ENCODE results near the gene TRPC4AP.
"Not testable (repeated sequence)": the region's sequence is repeated elsewhere in the genome, so short reads cannot be mapped to it uniquely, and the experiment has no call there.

TRPC4AP gene

DNA sequence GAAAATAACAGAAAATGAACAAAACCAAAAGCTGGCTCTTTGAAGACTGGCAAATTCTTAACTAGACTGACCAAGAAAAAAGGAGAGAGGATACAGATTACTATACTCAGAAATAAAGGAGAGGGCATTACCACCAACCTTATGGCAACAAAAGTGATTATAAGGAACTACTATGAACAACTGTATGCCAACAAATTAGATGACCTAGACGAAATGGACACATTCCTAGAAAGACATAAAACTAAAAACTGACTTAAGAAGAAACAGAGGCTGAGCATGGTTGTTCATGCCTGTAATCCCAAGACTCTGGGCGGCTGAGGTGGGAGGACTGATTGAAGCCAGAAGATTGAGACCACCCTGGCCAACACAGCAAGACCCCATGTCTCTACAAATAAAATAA, 33.5 kb downstream of the TRPC4AP start:
- Mint-ChIP-seq H3K36me3 (peaks cover 63% of the 10 kb centered on the region), H3K27me3 (no peaks in the 10 kb centered on the region), H3K9me3 (no peaks in the 10 kb centered on the region), H3K4me1 (peaks cover 42% of the 10 kb centered on the region), H3K4me3 (no peak overlapping the region), H3K27ac (no peak overlapping the region)
- no peak for DNase-seq
- CTCF ChIA-PET: no interaction called here

GRCh38 chr20:35055445-35056276, 36.9 kb downstream of the TRPC4AP start:
- Mint-ChIP-seq H3K4me1 (peaks cover 24% of the 10 kb centered on the region), H3K27ac (peak overlapping the region; percentile 85), H3K27me3 (no peaks in the 10 kb centered on the region), H3K36me3 (peaks cover 47% of the 10 kb centered on the region), H3K9me3 (no peaks in the 10 kb centered on the region), H3K4me3 (no peak overlapping the region)
- CTCF ChIA-PET: interaction anchor here (1.4 kb wide), 1 partner anchor 9 kb away, joined by 3 read pairs; no protein-coding TSS in a partner anchor
- DNase-seq: no peak

- H3K9me3 Mint-ChIP-seq: no peaks in the 10 kb centered on the region
- DNase-seq: no peak
- H3K4me1 Mint-ChIP-seq: peaks cover 21% of the 10 kb centered on the region
- peak overlapping the region; percentile 79 for H3K27ac Mint-ChIP-seq
- peaks cover 45% of the 10 kb centered on the region for H3K36me3 Mint-ChIP-seq
- CTCF ChIA-PET: interaction anchor here (1.4 kb wide), 1 partner anchor 9 kb away, joined by 3 read pairs; no protein-coding TSS in a partner anchor
- no peak overlapping the region for H3K4me3 Mint-ChIP-seq
- H3K27me3 Mint-ChIP-seq: no peaks in the 10 kb centered on the region
Observed at GRCh38 chr20:35054814-35055213, 37.8 kb downstream of the TRPC4AP start.

DNA sequence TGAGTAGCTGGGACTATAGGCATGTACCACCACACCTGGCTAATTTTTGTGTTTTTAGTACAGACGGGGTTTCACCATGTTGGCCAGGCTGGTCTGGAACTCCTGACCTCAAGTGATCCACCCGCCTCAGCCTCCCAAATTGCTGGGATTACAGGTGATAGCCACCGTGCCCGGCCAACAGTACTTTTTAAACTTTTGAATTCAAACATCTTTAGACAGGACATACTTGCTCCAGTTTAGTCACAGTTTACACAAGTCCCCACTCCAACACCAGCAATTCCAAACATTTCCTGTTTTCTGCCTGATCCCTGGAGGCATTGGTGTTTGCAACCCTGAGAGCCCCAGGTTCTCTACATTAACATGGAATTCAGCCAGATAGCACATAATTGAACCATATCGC, 40.0 kb downstream of the TRPC4AP start:
- H3K9me3 Mint-ChIP-seq, H3K4me3 Mint-ChIP-seq, H3K27me3 Mint-ChIP-seq, DNase-seq, H3K27ac Mint-ChIP-seq: not testable (repeated sequence)
- H3K4me1 Mint-ChIP-seq: peaks cover 21% of the 10 kb centered on the region
- H3K36me3 Mint-ChIP-seq: peaks cover 47% of the 10 kb centered on the region
- CTCF ChIA-PET: interaction anchor here (1.1 kb wide), 1 partner anchor 179 kb away, joined by 3 read pairs; no protein-coding TSS in a partner anchor

DNA sequence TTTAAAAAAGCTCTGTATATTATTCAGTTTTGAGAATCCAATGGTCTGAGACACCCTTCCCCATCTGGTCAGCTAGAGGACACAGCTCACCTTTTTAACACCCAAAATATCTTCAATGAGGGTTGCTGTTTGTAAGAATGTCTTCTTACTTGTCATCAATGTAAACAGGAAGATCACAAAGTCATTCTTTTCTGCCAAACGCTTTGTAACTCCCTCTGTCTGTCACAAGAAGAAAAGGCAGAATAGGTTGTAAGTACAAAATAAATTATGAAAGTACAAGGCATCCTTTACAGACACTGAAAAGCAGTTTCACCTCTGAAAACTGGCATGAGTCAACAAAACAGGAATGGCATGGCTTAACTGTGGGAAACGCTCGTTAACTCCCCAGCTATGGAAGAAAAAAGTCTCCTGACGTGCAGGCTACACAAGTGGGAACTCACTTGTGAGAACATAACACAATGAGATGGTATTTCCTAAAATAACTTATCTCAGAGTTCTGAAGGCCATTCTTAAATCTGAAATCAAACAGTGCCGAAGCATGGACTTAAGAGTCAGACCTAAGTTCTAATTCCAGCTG, 42.7 kb downstream of the TRPC4AP start:
- peaks cover 44% of the 10 kb centered on the region for H3K36me3 Mint-ChIP-seq
- CTCF ChIA-PET: interaction anchor here (1.1 to 1.2 kb wide), 2 partner anchors 11 to 46 kb away, joined by 3 read pairs; no protein-coding TSS in a partner anchor
- no peak for DNase-seq
- H3K27ac Mint-ChIP-seq: no peak overlapping the region
- peaks cover 7% of the 10 kb centered on the region for H3K4me1 Mint-ChIP-seq
- H3K4me3 Mint-ChIP-seq: no peak overlapping the region
- no peaks in the 10 kb centered on the region for H3K9me3 Mint-ChIP-seq
- no peaks in the 10 kb centered on the region for H3K27me3 Mint-ChIP-seq

DNA sequence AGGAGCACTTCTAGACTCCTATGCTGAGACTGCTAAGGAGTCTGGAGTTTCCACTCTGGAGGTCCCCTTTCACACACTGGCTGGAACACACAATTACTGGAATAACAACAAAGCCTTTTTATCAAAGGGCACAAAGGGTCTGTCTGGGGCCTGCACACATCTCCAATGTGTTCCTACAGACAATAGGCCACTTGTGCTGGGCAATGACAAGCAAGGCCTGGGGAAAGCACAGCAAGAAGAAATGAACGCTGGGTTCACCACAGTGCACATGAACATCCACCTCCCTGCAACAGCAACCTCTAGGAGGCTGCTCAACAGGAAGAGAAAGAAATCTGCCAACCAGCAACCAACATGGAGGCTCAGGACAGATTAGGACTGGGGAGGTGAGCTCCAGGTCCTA, 43.9 kb downstream of the TRPC4AP start:
- Mint-ChIP-seq H3K9me3 (no peaks in the 10 kb centered on the region), H3K4me1 (no peaks in the 10 kb centered on the region), H3K27me3 (no peaks in the 10 kb centered on the region), H3K4me3 (no peak overlapping the region), H3K36me3 (peaks cover 40% of the 10 kb centered on the region), H3K27ac (no peak overlapping the region)
- CTCF ChIA-PET: no interaction called here
- no peak for DNase-seq

DNA sequence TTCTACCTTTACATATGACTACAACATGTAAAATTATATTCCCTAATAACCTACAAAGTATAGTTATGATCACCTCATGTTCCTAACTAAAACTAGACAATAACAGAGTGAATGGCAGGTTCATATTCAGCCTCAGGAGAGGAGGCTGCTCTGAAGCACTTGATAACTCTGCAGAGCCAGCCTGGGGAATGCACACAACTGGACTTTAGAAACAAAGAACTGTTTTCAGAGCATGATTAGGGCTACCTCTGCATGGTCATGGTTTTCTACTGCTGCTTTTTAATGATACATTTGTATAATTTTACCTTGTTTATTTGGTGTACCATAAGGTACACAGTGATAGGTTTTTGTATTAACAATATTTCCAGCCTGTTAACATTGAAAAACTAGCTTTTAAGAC, 50.3 kb downstream of the TRPC4AP start:
- no peak for DNase-seq
- no peak overlapping the region for H3K27ac Mint-ChIP-seq
- no peaks in the 10 kb centered on the region for H3K27me3 Mint-ChIP-seq
- H3K36me3 Mint-ChIP-seq: peaks cover 22% of the 10 kb centered on the region
- no peaks in the 10 kb centered on the region for H3K4me1 Mint-ChIP-seq
- H3K9me3 Mint-ChIP-seq: no peaks in the 10 kb centered on the region
- H3K4me3 Mint-ChIP-seq: no peak overlapping the region
- CTCF ChIA-PET: no interaction called here

DNA sequence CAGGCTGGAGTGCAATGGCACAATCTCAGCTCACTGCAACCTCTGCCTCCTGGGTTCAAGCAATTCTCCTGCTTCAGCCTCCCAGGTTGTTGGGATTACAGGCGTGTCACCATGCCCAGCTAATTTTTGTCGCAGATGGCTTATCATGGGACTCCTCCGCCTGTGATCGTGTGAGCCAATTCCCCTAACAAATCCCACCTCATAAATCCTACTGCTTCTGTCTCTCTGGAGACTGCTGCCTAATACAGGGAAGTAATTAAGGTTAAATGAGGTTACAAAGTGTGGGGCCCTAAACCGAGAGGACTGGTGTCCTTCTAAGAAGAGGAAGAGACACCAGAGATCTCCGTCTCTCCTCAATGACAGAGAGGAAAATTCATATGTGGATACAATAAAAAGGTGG, 52.0 kb downstream of the TRPC4AP start:
- H3K4me3 Mint-ChIP-seq: no peak overlapping the region
- H3K27ac Mint-ChIP-seq: peak overlapping the region; percentile 34
- DNase-seq: no peak
- no peaks in the 10 kb centered on the region for H3K27me3 Mint-ChIP-seq
- H3K36me3 Mint-ChIP-seq: peaks cover 19% of the 10 kb centered on the region
- no peaks in the 10 kb centered on the region for H3K4me1 Mint-ChIP-seq
- CTCF ChIA-PET: no interaction called here
- no peaks in the 10 kb centered on the region for H3K9me3 Mint-ChIP-seq

DNA sequence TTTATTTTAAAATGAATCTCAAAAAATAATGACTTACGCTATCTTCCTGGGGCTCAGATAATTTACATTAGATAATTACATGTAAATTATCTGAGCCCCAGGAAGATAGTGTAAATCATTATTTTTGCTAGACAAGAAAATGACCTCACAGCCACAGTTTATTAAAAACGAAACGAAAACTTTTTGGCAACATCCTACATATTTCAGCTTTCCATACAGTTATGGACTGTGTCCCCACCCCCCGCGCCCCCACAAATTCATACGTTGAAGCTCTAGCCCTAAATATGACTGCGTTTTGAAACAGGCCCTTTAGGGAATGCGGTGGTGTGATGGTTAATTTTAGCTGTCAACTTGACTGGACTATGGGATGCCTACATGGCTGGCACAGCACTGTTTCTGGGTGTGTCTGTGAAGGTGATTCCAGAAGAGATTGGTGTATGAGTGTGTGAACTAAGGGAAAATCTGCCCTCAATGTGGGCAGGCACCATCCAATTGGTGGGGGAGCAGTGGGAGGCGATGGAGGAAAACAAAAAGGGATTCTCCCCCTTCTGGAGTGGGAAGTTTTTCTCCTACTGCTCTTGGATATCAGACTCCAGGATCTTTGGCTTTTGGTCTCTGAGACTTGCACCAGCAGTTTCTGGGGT, 52.6 kb downstream of the TRPC4AP start:
- H3K27ac Mint-ChIP-seq: no peak overlapping the region

DNA sequence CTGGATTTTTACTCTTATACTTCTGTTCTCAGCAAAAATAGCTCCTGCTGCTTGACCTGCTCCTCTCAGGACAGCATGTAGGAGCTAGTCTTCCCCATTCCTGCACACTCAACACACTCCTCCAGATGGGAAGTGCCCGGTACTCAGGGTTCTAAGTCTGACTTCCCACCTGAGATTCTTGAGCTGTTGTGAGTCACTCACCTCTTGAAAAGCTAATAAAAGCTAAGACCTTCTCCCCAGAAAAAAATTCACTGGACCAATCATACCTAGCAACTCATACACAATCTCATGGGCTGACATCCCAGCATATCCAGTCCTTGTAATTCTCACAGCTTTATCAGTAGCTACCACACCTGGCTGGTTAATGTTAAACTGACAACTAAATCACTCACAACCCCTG, 53.5 kb downstream of the TRPC4AP start:
- Mint-ChIP-seq H3K27me3 (no peaks in the 10 kb centered on the region), H3K36me3 (peaks cover 26% of the 10 kb centered on the region), H3K9me3 (no peaks in the 10 kb centered on the region), H3K4me1 (no peaks in the 10 kb centered on the region), H3K4me3 (no peak overlapping the region), H3K27ac (no peak overlapping the region)
- no peak for DNase-seq
- CTCF ChIA-PET: interaction anchor here (0.6 to 1.0 kb wide), 2 partner anchors 11 to 502 kb away, joined by 3 to 4 read pairs; no protein-coding TSS in a partner anchor

More for the DNA sequence above, 52.6 kb downstream of the TRPC4AP start:
- CTCF ChIA-PET: interaction anchor here (1.0 kb wide), 1 partner anchor 10 kb away, joined by 3 read pairs; no protein-coding TSS in a partner anchor
- no peaks in the 10 kb centered on the region for H3K27me3 Mint-ChIP-seq
- no peak overlapping the region for H3K4me3 Mint-ChIP-seq
- no peak for DNase-seq
- H3K36me3 Mint-ChIP-seq: peaks cover 21% of the 10 kb centered on the region
- H3K9me3 Mint-ChIP-seq: no peaks in the 10 kb centered on the region
- no peaks in the 10 kb centered on the region for H3K4me1 Mint-ChIP-seq

DNA sequence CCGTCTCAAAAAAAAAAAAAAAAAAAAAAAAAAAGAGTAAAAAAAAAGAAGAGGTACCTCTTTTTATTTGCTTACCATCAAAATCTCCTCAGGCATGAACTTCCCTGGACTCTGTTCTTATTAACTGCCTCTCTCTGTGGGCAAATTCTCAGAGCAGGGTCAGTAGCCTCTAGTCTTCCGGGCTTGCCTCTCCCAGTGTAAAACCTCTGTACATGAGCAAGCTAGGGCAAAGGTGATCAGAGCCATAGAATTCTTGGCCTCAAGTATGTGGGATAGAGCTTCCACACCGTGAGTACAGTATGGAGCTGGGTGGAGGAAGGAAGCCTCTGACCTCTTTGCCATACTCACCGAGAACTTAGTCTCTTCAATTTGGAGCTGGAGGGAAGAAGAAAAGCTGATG, 58.5 kb downstream of the TRPC4AP start:
- H3K4me1 Mint-ChIP-seq: peaks cover 3% of the 10 kb centered on the region
- no peak overlapping the region for H3K27ac Mint-ChIP-seq
- CTCF ChIA-PET: no interaction called here
- no peak for DNase-seq
- no peaks in the 10 kb centered on the region for H3K9me3 Mint-ChIP-seq
- no peaks in the 10 kb centered on the region for H3K27me3 Mint-ChIP-seq
- no peak overlapping the region for H3K4me3 Mint-ChIP-seq
- peaks cover 43% of the 10 kb centered on the region for H3K36me3 Mint-ChIP-seq

DNA sequence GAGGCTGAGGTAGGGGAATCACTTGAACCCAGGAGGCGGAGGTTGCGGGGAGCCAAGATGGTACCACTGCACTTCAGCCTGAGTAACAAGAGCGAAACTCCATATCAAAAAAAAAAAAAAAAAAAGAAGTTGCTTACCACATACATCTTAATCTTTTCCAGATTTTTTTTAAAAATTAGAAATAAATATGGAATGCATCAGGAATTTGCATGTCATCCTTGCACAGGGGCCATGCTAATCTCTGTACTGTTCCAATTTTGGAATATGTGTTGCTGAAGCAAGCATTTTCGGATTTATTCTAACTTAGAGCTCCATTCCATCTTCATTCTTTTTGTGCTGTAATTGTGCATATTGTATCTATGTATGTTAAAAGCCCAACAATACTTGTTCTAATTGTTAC, 62.5 kb downstream of the TRPC4AP start:
- Mint-ChIP-seq H3K4me3 (no peak overlapping the region), H3K36me3 (peaks cover 57% of the 10 kb centered on the region), H3K9me3 (no peaks in the 10 kb centered on the region), H3K4me1 (peaks cover 3% of the 10 kb centered on the region), H3K27ac (no peak overlapping the region), H3K27me3 (no peaks in the 10 kb centered on the region)
- CTCF ChIA-PET: no interaction called here
- DNase-seq: no peak

DNA sequence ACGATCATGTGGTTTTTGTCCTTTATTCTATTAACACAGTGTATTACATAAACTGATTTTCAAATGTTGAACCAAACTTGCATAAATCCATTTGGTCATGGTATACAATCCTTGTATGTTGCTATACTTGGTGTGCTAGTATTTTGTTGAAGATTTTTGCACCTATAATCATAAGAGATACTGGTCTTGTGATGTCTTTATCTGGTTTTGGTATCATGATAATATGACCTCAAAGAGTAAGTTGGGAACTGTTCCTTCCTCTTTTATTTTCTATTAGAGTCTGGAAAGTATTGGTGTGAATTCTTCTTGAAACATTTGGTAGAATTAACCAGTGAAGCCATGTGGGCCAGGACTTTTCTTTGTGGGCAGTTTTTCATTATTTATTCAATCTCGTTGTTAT, 65.3 kb downstream of the TRPC4AP start:
- H3K4me1 Mint-ChIP-seq: peaks cover 3% of the 10 kb centered on the region
- no peak for DNase-seq
- H3K27me3 Mint-ChIP-seq: no peaks in the 10 kb centered on the region
- peaks cover 42% of the 10 kb centered on the region for H3K36me3 Mint-ChIP-seq
- H3K27ac Mint-ChIP-seq: no peak overlapping the region
- no peak overlapping the region for H3K4me3 Mint-ChIP-seq
- CTCF ChIA-PET: no interaction called here
- no peaks in the 10 kb centered on the region for H3K9me3 Mint-ChIP-seq

- no peaks in the 10 kb centered on the region for H3K9me3 Mint-ChIP-seq
- H3K27ac Mint-ChIP-seq: no peak overlapping the region
- no peaks in the 10 kb centered on the region for H3K27me3 Mint-ChIP-seq
- no peak overlapping the region for H3K4me3 Mint-ChIP-seq
- no peak for DNase-seq
- no peaks in the 10 kb centered on the region for H3K4me1 Mint-ChIP-seq
- H3K36me3 Mint-ChIP-seq: peaks cover 28% of the 10 kb centered on the region
- CTCF ChIA-PET: interaction anchor here (1.0 kb wide), 1 partner anchor 152 kb away, joined by 4 read pairs; the partner anchor contains the start of gene GGT7
Observed at GRCh38 chr20:35025116-35025515, 67.5 kb downstream of the TRPC4AP start.
